Osteoblast (primary cell): Measurements from ENCODE around the gene NFKB1. TPM values are rescaled to one million over a fixed set of nuclear protein-coding genes. Genes with fewer than 3 reads are reported as not detected.

ENCODE experiments used
- DNase-seq: peaks from one replicate; pipeline ENCODE4 v3.0.0; 2011; ENCODE audit warnings: low spot score, mixed read lengths; ENCODE audit not compliant: insufficient read length; ENCODE audit errors: missing footprints
- H2AFZ ChIP-seq: 2 replicates; pipeline ENCODE4 v1.6.0; 2011; ENCODE audit warnings: mild to moderate bottlenecking, low read length
- H3K27ac ChIP-seq: 2 replicates; pipeline ENCODE4 v1.5.1; 2011; ENCODE audit warnings: mild to moderate bottlenecking, low read depth, low read length, moderate library complexity
- H3K27me3 ChIP-seq: 2 replicates; pipeline ENCODE4 v1.6.0; 2012; ENCODE audit warnings: mild to moderate bottlenecking, control low read depth, inconsistent platforms, low read length, moderate library complexity; ENCODE audit not compliant: insufficient read depth
- H3K36me3 ChIP-seq: 2 replicates; pipeline ENCODE4 v1.5.1; 2011; ENCODE audit warnings: mild to moderate bottlenecking, low read length, control low read depth, moderate library complexity; ENCODE audit not compliant: insufficient read depth
- H3K4me1 ChIP-seq: 2 replicates; pipeline ENCODE4 v1.5.1; 2011; ENCODE audit warnings: mild to moderate bottlenecking, low read length, control low read depth, moderate library complexity; ENCODE audit not compliant: insufficient read depth
- H3K4me2 ChIP-seq: 2 replicates; pipeline ENCODE4 v1.6.0; 2011; ENCODE audit warnings: mild to moderate bottlenecking, low read length; ENCODE audit not compliant: insufficient read depth
- H3K4me3 ChIP-seq: fragments of 200-600 bp; sonication (generic); 3 replicates; pipeline ENCODE4 v1.5.1; 2012; ENCODE audit warnings: mild to moderate bottlenecking, low read length, inconsistent platforms; ENCODE audit not compliant: insufficient read depth
- H3K79me2 ChIP-seq: 2 replicates; pipeline ENCODE4 v1.6.0; 2012; ENCODE audit warnings: mild to moderate bottlenecking, low read length, control low read depth, inconsistent platforms; ENCODE audit not compliant: insufficient read depth
- H3K9me3 ChIP-seq: 2 replicates; pipeline ENCODE4 v1.5.1; 2011; ENCODE audit warnings: low read depth, low read length, control low read depth
- H4K20me1 ChIP-seq: 2 replicates; pipeline ENCODE4 v1.6.0; 2012; ENCODE audit warnings: mild to moderate bottlenecking, low read length, control low read depth; ENCODE audit not compliant: insufficient read depth
- CTCF ChIP-seq: IDR thresholded peaks from 2 replicates; pipeline ENCODE4 v1.5.1; 2011; ENCODE audit warnings: mild to moderate bottlenecking, low read depth, low read length, moderate library complexity; ENCODE audit errors: extremely low read depth
- total RNA-seq: library from RNA; depleted of rRNA; stranded (reverse); fragments of >200 nt; gene quantifications from 2 replicates; pipeline ENCODE4 v1.2.3, GENCODE V29; 2012

Gene NFKB1
- total RNA-seq, 1 donor = 27.1 TPM

- Histone ChIP-seq H3K4me2 (no peak overlapping the region), H3K79me2 (no peaks in the 10 kb centered on the region), H3K4me1 (peaks cover 3% of the 10 kb centered on the region), H3K36me3 (peaks cover 41% of the 10 kb centered on the region), H3K27ac (no peak overlapping the region), H3K9me3 (no peaks in the 10 kb centered on the region), H4K20me1 (no peaks in the 10 kb centered on the region), H3K27me3 (no peaks in the 10 kb centered on the region), H3K4me3 (no peak overlapping the region), H2AFZ (no peak overlapping the region)
- no peak for DNase-seq
- TF ChIP-seq CTCF = no peak
Observed at GRCh38 chr4:102580463-102580842, 79.3 kb downstream of the NFKB1 start.

GRCh38 chr4:102584091-102584490 lies 82.9 kb downstream of the NFKB1 start:
- no peak overlapping the region for H3K27ac ChIP-seq

GRCh38 chr4:102585329-102585728 lies 84.2 kb downstream of the NFKB1 start:
- H3K27me3 ChIP-seq = no peaks in the 10 kb centered on the region

More at GRCh38 chr4:102584091-102584490, 82.9 kb downstream of the NFKB1 start:
- Histone ChIP-seq H3K79me2 (no peaks in the 10 kb centered on the region), H4K20me1 (no peaks in the 10 kb centered on the region), H3K27me3 (no peaks in the 10 kb centered on the region), H3K4me3 (no peak overlapping the region), H3K4me1 (no peaks in the 10 kb centered on the region), H3K9me3 (no peaks in the 10 kb centered on the region), H2AFZ (no peak overlapping the region), H3K4me2 (no peak overlapping the region), H3K36me3 (peaks cover 24% of the 10 kb centered on the region)
- no peak for DNase-seq
- no peak for TF ChIP-seq CTCF

GRCh38 chr4:102586002-102586643 lies 85.0 kb downstream of the NFKB1 start:
- H2AFZ ChIP-seq = no peak overlapping the region
- DNase-seq = no peak
- no peaks in the 10 kb centered on the region for H3K9me3 ChIP-seq
- TF ChIP-seq CTCF = no peak
- no peak overlapping the region for H3K4me3 ChIP-seq
- no peaks in the 10 kb centered on the region for H3K27me3 ChIP-seq
- H3K4me1 ChIP-seq = no peaks in the 10 kb centered on the region
- H3K36me3 ChIP-seq = peaks cover 35% of the 10 kb centered on the region
- no peaks in the 10 kb centered on the region for H4K20me1 ChIP-seq
- H3K27ac ChIP-seq = no peak overlapping the region
- no peaks in the 10 kb centered on the region for H3K79me2 ChIP-seq
- H3K4me2 ChIP-seq = no peak overlapping the region

More at GRCh38 chr4:102585329-102585728, 84.2 kb downstream of the NFKB1 start:
- H3K9me3 ChIP-seq = no peaks in the 10 kb centered on the region
- H3K79me2 ChIP-seq = no peaks in the 10 kb centered on the region
- no peak for DNase-seq
- no peak overlapping the region for H2AFZ ChIP-seq
- H3K4me3 ChIP-seq = no peak overlapping the region
- no peak overlapping the region for H3K4me2 ChIP-seq
- H3K4me1 ChIP-seq = no peaks in the 10 kb centered on the region
- no peak overlapping the region for H3K27ac ChIP-seq
- no peak for TF ChIP-seq CTCF
- peaks cover 32% of the 10 kb centered on the region for H3K36me3 ChIP-seq
- no peaks in the 10 kb centered on the region for H4K20me1 ChIP-seq
